LNCAP (cell line): ENCODE measurements around the gene DESI1.

Experiments used
- CTCF ChIP-seq: fragments of 450-650 bp; IDR thresholded peaks from 2 replicates; pipeline ENCODE4 v1.5.1; 2017; ENCODE audit warnings: mild to moderate bottlenecking

Gene DESI1

DNA sequence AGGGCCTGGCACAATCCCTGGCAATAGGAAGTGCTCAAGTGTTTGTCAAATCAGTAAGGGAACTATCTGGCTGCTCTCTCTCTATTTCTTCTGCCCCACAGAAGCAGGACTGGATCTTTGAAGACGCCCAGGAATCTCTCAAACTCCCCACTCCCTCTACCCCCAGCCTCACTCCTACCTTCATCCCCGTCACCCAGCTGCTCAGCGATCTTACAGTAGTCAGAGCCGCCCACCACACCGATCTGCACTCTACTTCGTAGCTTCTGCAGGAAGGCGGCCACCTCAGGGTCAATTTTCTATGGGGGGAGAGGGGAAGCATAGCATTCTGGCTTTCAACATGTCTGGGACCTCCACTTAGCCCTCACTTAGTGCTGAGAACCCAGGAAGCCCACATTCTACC lies 34.9 kb downstream of the DESI1 start:
- TF ChIP-seq CTCF: no peak

DNA sequence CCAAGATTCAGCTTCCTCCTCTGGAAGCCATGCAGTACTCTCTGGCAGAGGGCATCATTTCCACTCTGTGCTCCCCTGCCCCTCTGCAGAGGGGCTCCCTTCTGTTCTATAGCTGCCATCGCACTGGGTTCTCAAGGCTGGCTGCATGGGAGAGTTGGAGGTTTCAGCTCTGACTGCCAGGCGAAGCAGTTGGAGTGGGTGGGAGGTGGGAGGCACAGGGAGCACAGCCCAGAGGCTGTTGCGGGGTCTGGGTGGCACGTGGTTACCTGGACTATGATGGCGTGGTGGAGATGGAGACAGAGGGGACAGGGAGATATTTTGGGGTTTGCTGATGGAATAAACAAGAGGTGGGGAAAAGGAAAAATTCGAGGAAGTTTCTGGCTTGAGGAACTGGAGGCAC lies 36.0 kb downstream of the DESI1 start:
- no peak for TF ChIP-seq CTCF

GRCh38 chr22:41582694-41583093 lies 38.1 kb downstream of the DESI1 start:
- no peak for TF ChIP-seq CTCF

- no peak for TF ChIP-seq CTCF
These were observed 40.9 kb downstream of the DESI1 start for GRCh38 chr22:41579997-41580355.

- no peak for TF ChIP-seq CTCF
These were observed 41.4 kb downstream of the DESI1 start for GRCh38 chr22:41579297-41579996.

GRCh38 chr22:41578818-41579217 lies 42.0 kb downstream of the DESI1 start:
- TF ChIP-seq CTCF: no peak

- no peak for TF ChIP-seq CTCF
These were observed 42.7 kb downstream of the DESI1 start for GRCh38 chr22:41578114-41578513.

- TF ChIP-seq CTCF: peak; percentile 43
These were observed 44.0 kb downstream of the DESI1 start for GRCh38 chr22:41576877-41577276.
